Parathyroid adenoma (tissue), 2 donors: Measurements from ENCODE around the gene OSBPL9.

Experiments used
- H2AFZ ChIP-seq: fragments of 300-600 bp; sonication (generic); one replicate; pipeline ENCODE4 v1.7.0; 2017; ENCODE audit warnings: antibody characterized with exemption, mild to moderate bottlenecking
- H3K27ac ChIP-seq: fragments of 300-600 bp; sonication (generic); one replicate; pipeline ENCODE4 v1.7.0; 2017
- H3K27me3 ChIP-seq: fragments of 300-600 bp; sonication (generic); one replicate; pipeline ENCODE4 v1.7.0; 2017; ENCODE audit warnings: low read length; ENCODE audit not compliant: control insufficient read depth, insufficient read depth
- H3K36me3 ChIP-seq: fragments of 300-600 bp; sonication (generic); one replicate; pipeline ENCODE4 v1.7.0; 2017; ENCODE audit warnings: low read length; ENCODE audit not compliant: control insufficient read depth, insufficient read depth
- H3K4me1 ChIP-seq: fragments of 300-600 bp; sonication (generic); one replicate; pipeline ENCODE4 v1.7.0; 2017; ENCODE audit warnings: control low read depth
- H3K4me2 ChIP-seq: fragments of 300-600 bp; sonication (generic); one replicate; pipeline ENCODE4 v1.7.0; 2017; ENCODE audit warnings: low read length
- H3K4me3 ChIP-seq: fragments of 300-600 bp; sonication (generic); one replicate; pipeline ENCODE4 v1.7.0; 2017; ENCODE audit warnings: low read depth, low read length
- H3K79me2 ChIP-seq: fragments of 300-600 bp; sonication (generic); one replicate; pipeline ENCODE4 v1.7.0; 2017; ENCODE audit warnings: control low read depth
- H3K9ac ChIP-seq: fragments of 300-600 bp; sonication (generic); one replicate; pipeline ENCODE4 v1.7.0; 2017; ENCODE audit warnings: mild to moderate bottlenecking
- H3K9me3 ChIP-seq: fragments of 300-600 bp; sonication (generic); one replicate; pipeline ENCODE4 v1.7.0; 2017; ENCODE audit warnings: low read length; ENCODE audit not compliant: control insufficient read depth
- CTCF ChIP-seq: fragments of 300-600 bp; sonication (generic); IDR thresholded peaks from one replicate; pipeline ENCODE4 v1.7.0; 2017; ENCODE audit warnings: antibody characterized with exemption, mild to moderate bottlenecking
- donor health status: primary hyperparathyroidism.

OSBPL9 gene

GRCh38 chr1:51656374-51656773 lies 39.5 kb downstream of the OSBPL9 start:
- no peak overlapping the region for H3K27ac ChIP-seq
- H3K4me2 ChIP-seq: no peak overlapping the region
- H3K9ac ChIP-seq: no peak overlapping the region
- no peak overlapping the region for H3K4me3 ChIP-seq
- peaks cover 8% of the 10 kb centered on the region for H3K79me2 ChIP-seq
- H2AFZ ChIP-seq: no peak overlapping the region
- no peaks in the 10 kb centered on the region for H3K36me3 ChIP-seq
- H3K27me3 ChIP-seq: no peaks in the 10 kb centered on the region
- H3K4me1 ChIP-seq: no peaks in the 10 kb centered on the region
- TF ChIP-seq CTCF: no peak
- H3K9me3 ChIP-seq: no peaks in the 10 kb centered on the region

GRCh38 chr1:51660580-51660979 lies 43.7 kb downstream of the OSBPL9 start:
- H3K27ac ChIP-seq: no peak overlapping the region
- H3K79me2 ChIP-seq: peaks cover 10% of the 10 kb centered on the region
- TF ChIP-seq CTCF: no peak
- no peak overlapping the region for H3K4me2 ChIP-seq
- no peak overlapping the region for H3K4me3 ChIP-seq
- H2AFZ ChIP-seq: no peak overlapping the region
- H3K36me3 ChIP-seq: no peaks in the 10 kb centered on the region
- no peaks in the 10 kb centered on the region for H3K27me3 ChIP-seq
- no peaks in the 10 kb centered on the region for H3K9me3 ChIP-seq
- no peak overlapping the region for H3K9ac ChIP-seq
- H3K4me1 ChIP-seq: no peaks in the 10 kb centered on the region

GRCh38 chr1:51661081-51661518 lies 44.2 kb downstream of the OSBPL9 start:
- H2AFZ ChIP-seq: no peak overlapping the region
- no peak overlapping the region for H3K9ac ChIP-seq
- no peaks in the 10 kb centered on the region for H3K36me3 ChIP-seq
- H3K4me2 ChIP-seq: no peak overlapping the region
- H3K27ac ChIP-seq: no peak overlapping the region
- peaks cover 10% of the 10 kb centered on the region for H3K79me2 ChIP-seq
- no peaks in the 10 kb centered on the region for H3K27me3 ChIP-seq
- TF ChIP-seq CTCF: no peak
- H3K4me3 ChIP-seq: no peak overlapping the region
- H3K4me1 ChIP-seq: no peaks in the 10 kb centered on the region
- no peaks in the 10 kb centered on the region for H3K9me3 ChIP-seq

GRCh38 chr1:51663105-51663504 lies 46.2 kb downstream of the OSBPL9 start:
- H3K4me1 ChIP-seq: no peaks in the 10 kb centered on the region
- no peaks in the 10 kb centered on the region for H3K36me3 ChIP-seq
- no peak overlapping the region for H3K9ac ChIP-seq
- H3K4me2 ChIP-seq: no peak overlapping the region
- H3K27me3 ChIP-seq: no peaks in the 10 kb centered on the region
- H3K79me2 ChIP-seq: peaks cover 3% of the 10 kb centered on the region
- no peak overlapping the region for H3K27ac ChIP-seq
- H3K4me3 ChIP-seq: no peak overlapping the region
- no peaks in the 10 kb centered on the region for H3K9me3 ChIP-seq
- no peak overlapping the region for H2AFZ ChIP-seq
- TF ChIP-seq CTCF: no peak

- H3K27me3 ChIP-seq: no peaks in the 10 kb centered on the region
- no peaks in the 10 kb centered on the region for H3K36me3 ChIP-seq
- H3K4me1 ChIP-seq: no peaks in the 10 kb centered on the region
- H3K9ac ChIP-seq: no peak overlapping the region
- H3K79me2 ChIP-seq: peaks cover 3% of the 10 kb centered on the region
- H3K9me3 ChIP-seq: no peaks in the 10 kb centered on the region
- H3K27ac ChIP-seq: no peak overlapping the region
- no peak overlapping the region for H3K4me2 ChIP-seq
- TF ChIP-seq CTCF: no peak
- H3K4me3 ChIP-seq: no peak overlapping the region
- no peak overlapping the region for H2AFZ ChIP-seq
These were observed 46.8 kb downstream of the OSBPL9 start for GRCh38 chr1:51663721-51664120.
